Parathyroid adenoma (tissue), 2 donors: ENCODE results near the gene MECP2.
A peak's percentile ranks its signal among the peaks of the same experiment; 100 is the strongest.

Source experiments
- H2AFZ ChIP-seq: fragments of 300-600 bp; sonication (generic); one replicate; pipeline ENCODE4 v1.7.0; 2017; ENCODE audit warnings: antibody characterized with exemption, mild to moderate bottlenecking
- H3K27ac ChIP-seq: fragments of 300-600 bp; sonication (generic); one replicate; pipeline ENCODE4 v1.7.0; 2017
- H3K27me3 ChIP-seq: fragments of 300-600 bp; sonication (generic); one replicate; pipeline ENCODE4 v1.7.0; 2017; ENCODE audit warnings: low read length; ENCODE audit not compliant: control insufficient read depth, insufficient read depth
- H3K36me3 ChIP-seq: fragments of 300-600 bp; sonication (generic); one replicate; pipeline ENCODE4 v1.7.0; 2017; ENCODE audit warnings: low read length; ENCODE audit not compliant: control insufficient read depth, insufficient read depth
- H3K4me1 ChIP-seq: fragments of 300-600 bp; sonication (generic); one replicate; pipeline ENCODE4 v1.7.0; 2017; ENCODE audit warnings: control low read depth
- H3K4me2 ChIP-seq: fragments of 300-600 bp; sonication (generic); one replicate; pipeline ENCODE4 v1.7.0; 2017; ENCODE audit warnings: low read length
- H3K4me3 ChIP-seq: fragments of 300-600 bp; sonication (generic); one replicate; pipeline ENCODE4 v1.7.0; 2017; ENCODE audit warnings: low read depth, low read length
- H3K79me2 ChIP-seq: fragments of 300-600 bp; sonication (generic); one replicate; pipeline ENCODE4 v1.7.0; 2017; ENCODE audit warnings: control low read depth
- H3K9ac ChIP-seq: fragments of 300-600 bp; sonication (generic); one replicate; pipeline ENCODE4 v1.7.0; 2017; ENCODE audit warnings: mild to moderate bottlenecking
- H3K9me3 ChIP-seq: fragments of 300-600 bp; sonication (generic); one replicate; pipeline ENCODE4 v1.7.0; 2017; ENCODE audit warnings: low read length; ENCODE audit not compliant: control insufficient read depth
- TF ChIP-seq, protein P1 (sequence below): fragments of 300-600 bp; sonication (generic); IDR thresholded peaks from one replicate; pipeline ENCODE4 v1.7.0; 2017; ENCODE audit warnings: antibody characterized with exemption, mild to moderate bottlenecking
- donor health status: primary hyperparathyroidism.

The MECP2 gene

DNA sequence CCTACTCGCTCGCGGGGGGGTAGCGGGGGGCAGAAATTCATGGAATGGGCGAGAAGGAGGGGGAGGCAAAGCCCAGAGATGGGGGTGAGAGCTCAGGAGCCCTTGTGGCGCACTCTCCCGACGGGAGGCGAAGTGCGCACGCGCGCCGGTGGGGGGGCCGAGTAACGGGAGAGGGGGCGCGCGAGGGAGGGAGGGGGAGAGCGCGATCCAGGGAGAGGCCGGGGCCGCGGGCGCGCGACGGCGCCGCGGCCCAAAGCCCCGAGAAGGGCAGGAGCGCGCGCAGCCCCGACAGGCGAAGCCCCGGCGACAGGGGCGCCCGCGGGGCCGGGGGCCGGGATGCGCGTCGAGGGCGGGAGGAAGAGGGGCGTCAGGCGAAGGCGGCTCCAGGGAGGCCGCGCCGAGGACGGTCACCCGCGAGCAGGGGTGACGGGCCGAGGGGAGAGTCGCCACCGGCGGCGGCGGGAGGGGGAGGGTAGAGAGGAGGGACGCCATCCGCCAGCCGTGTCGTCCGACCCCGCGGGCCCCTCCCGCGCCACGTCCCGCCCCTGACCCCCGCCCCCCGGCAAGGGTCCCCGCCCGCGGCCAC is 421 bp downstream of the MECP2 start:
- H3K79me2 ChIP-seq, result peaks cover 21% of the 10 kb centered on the region
- H3K4me3 ChIP-seq, result peak overlapping the region; percentile 87
- peak overlapping the region; percentile 87 for H3K27ac ChIP-seq
- H3K9me3 ChIP-seq, result no peaks in the 10 kb centered on the region
- H3K4me1 ChIP-seq, result peaks cover 6% of the 10 kb centered on the region
- TF ChIP-seq, protein P1, sequence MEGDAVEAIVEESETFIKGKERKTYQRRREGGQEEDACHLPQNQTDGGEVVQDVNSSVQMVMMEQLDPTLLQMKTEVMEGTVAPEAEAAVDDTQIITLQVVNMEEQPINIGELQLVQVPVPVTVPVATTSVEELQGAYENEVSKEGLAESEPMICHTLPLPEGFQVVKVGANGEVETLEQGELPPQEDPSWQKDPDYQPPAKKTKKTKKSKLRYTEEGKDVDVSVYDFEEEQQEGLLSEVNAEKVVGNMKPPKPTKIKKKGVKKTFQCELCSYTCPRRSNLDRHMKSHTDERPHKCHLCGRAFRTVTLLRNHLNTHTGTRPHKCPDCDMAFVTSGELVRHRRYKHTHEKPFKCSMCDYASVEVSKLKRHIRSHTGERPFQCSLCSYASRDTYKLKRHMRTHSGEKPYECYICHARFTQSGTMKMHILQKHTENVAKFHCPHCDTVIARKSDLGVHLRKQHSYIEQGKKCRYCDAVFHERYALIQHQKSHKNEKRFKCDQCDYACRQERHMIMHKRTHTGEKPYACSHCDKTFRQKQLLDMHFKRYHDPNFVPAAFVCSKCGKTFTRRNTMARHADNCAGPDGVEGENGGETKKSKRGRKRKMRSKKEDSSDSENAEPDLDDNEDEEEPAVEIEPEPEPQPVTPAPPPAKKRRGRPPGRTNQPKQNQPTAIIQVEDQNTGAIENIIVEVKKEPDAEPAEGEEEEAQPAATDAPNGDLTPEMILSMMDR, result no peak
- H3K9ac ChIP-seq, result peak overlapping the region; percentile 46
- no peaks in the 10 kb centered on the region for H3K27me3 ChIP-seq
- H2AFZ ChIP-seq, result peak overlapping the region; percentile 60
- H3K4me2 ChIP-seq, result peak overlapping the region; percentile 75
- H3K36me3 ChIP-seq, result no peaks in the 10 kb centered on the region

DNA sequence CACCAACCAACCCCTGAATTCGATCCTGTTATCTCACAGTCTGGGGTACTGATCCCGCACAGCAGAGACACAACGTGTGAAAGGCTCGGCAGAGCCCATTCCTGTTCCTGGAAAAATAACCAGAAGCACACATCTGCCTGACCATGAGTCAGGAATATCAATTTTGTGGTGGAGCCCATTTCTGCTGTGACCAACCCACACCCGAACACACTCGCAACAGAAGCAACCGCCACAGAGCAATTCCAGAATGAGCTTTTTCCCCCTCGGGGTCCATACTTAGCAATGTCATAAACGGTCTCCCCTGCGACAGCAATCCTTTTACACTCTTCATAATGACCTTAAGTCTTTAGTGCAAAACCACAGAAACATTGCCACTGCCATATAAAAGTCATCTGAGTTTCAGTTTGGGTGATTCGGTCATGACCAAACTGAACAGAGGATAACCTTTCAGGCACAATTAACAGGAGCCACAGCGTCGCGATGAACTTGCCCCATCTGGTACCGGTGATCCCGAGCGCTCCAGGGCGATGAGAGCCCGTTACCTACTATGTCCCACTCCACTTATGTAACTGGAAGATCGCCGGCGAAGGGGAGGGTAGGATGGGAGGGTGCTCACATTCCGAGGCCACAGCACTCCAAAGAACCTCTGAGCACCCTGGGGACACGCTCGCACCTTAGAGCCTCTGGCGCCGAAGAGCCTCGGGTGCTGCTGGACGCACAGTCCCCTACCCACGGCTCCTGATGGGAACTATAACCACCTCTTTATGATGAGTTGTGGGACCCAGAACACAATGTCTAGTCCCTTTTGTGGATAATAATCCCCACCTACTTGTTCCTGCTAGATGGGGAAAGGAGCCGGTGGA is 1.1 kb downstream of the MECP2 start:
- Histone ChIP-seq H3K27me3 (no peaks in the 10 kb centered on the region), H3K27ac (peak overlapping the region; percentile 87), H3K9ac (peak overlapping the region; percentile 46), H3K36me3 (no peaks in the 10 kb centered on the region), H3K9me3 (no peaks in the 10 kb centered on the region), H3K4me2 (peak overlapping the region; percentile 75), H3K79me2 (peaks cover 21% of the 10 kb centered on the region), H3K4me3 (peak overlapping the region; percentile 87), H2AFZ (peak overlapping the region; percentile 59), H3K4me1 (peaks cover 11% of the 10 kb centered on the region)
- TF ChIP-seq, protein P1, result no peak

DNA sequence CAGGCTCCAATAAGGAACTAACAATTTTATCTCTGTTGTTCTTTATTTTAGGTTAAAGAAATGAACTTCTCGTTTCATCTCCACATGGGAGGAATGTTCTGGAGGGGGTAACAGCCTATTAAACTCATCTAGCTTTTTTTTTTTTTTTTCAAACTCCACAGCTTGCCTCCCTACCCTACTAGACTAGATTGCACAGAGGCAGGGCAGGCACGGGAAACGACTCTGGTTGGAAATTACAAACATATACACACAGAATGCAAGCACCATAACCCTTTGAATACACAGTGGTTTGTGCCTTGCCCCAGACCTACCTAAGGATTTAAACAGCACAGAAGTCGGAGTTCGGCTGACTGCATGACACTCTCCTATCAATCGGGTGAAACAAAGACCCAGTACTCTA is 2.7 kb downstream of the MECP2 start:
- H2AFZ ChIP-seq, result no peak overlapping the region
- H3K9me3 ChIP-seq, result no peaks in the 10 kb centered on the region
- H3K27ac ChIP-seq, result no peak overlapping the region
- no peaks in the 10 kb centered on the region for H3K36me3 ChIP-seq
- H3K9ac ChIP-seq, result no peak overlapping the region
- peaks cover 11% of the 10 kb centered on the region for H3K4me1 ChIP-seq
- TF ChIP-seq, protein P1, result no peak
- H3K79me2 ChIP-seq, result peaks cover 21% of the 10 kb centered on the region
- H3K4me3 ChIP-seq, result no peak overlapping the region
- H3K4me2 ChIP-seq, result no peak overlapping the region
- H3K27me3 ChIP-seq, result no peaks in the 10 kb centered on the region

DNA sequence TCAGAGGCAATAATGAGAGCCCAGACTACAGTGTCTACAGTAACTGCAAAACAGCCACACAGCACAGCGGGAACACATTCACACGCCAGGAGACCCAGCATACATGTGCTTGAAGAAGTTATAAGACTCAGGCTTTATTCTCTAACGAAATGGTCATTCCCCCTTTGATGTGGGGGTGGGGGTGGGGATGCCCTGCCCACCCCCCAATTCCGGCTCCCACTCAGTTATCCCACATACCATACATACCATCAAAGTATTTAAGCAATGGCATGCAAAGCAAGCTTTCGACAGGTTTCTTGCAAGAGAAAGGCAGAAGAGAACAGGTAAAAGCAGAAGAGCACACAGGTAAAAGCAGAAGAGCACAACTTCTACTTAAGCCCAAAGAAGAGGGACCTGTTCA is 3.6 kb downstream of the MECP2 start:
- H2AFZ ChIP-seq, result no peak overlapping the region
- no peak overlapping the region for H3K4me3 ChIP-seq
- H3K27ac ChIP-seq, result no peak overlapping the region
- peaks cover 26% of the 10 kb centered on the region for H3K79me2 ChIP-seq
- TF ChIP-seq, protein P1, result no peak
- no peaks in the 10 kb centered on the region for H3K9me3 ChIP-seq
- H3K36me3 ChIP-seq, result no peaks in the 10 kb centered on the region
- H3K4me1 ChIP-seq, result peaks cover 11% of the 10 kb centered on the region
- H3K4me2 ChIP-seq, result peak overlapping the region; percentile 51
- no peaks in the 10 kb centered on the region for H3K27me3 ChIP-seq
- H3K9ac ChIP-seq, result no peak overlapping the region
